T-cell (primary cell): ENCODE results near the gene ZMYND8. TPM values are rescaled to one million over a fixed set of nuclear protein-coding genes. Genes with fewer than 3 reads are reported as not detected.

Experiments
- ATAC-seq, 4 experiments: fragments of 200-7000 bp in 3 of 4; fragments of 150-1000 bp in 1 of 4; cut with Tn5 transposase; replicated peaks in 1 of 4; 1 replicate in 3 of 4; 2 replicates in 1 of 4; pipeline ENCODE4 v1.10.0; 2021; ENCODE audit warnings: moderate library complexity in 3 of 4, mild to moderate bottlenecking in 2 of 4, moderate number of reproducible peaks in 1 of 4
- CTCF ChIA-PET, 2 donors: fragments of 300-600 bp; sonication (Branson Sonifier 250); formaldehyde crosslinking; loops; one replicate each; lab custom pipeline; 2022; ENCODE audit warnings: antibody characterized with exemption in 2 of 2; lab: Charles Lee
- POLR2A ChIA-PET, 2 donors: fragments of 300-600 bp; sonication (Branson Sonifier 250); formaldehyde crosslinking; loops; one replicate each; lab custom pipeline; 2022; ENCODE audit warnings: antibody characterized with exemption in 2 of 2; lab: Charles Lee
- DNase-seq, 35 experiments: peaks; one replicate each; pipeline versions ENCODE4 v3.0.0 to v3.0.0-alpha.2; 2013 to 2023
- H3K27ac ChIP-seq: one replicate; pipeline ENCODE4 v1.5.1; 2013; ENCODE audit warnings: low read length
- H3K27me3 ChIP-seq, 2 experiments: replicated peaks in 1 of 2; 1 replicate in 1 of 2; 2 replicates in 1 of 2; pipeline versions ENCODE4 v1.6.1 to v1.7.0; 2013; ENCODE audit warnings: low read length in 1 of 2, mixed read lengths in 1 of 2; ENCODE audit not compliant: control insufficient read depth in 2 of 2, insufficient read depth in 2 of 2; ENCODE audit errors: extremely low read depth in 1 of 2
- H3K36me3 ChIP-seq, 2 donors: 1 replicate in 1 of 2; 2 replicates in 1 of 2; pipeline versions ENCODE4 v1.6.1 to v1.7.0; 2013; ENCODE audit warnings: low read length in 1 of 2; ENCODE audit not compliant: control insufficient read depth in 2 of 2, insufficient read depth in 1 of 2; ENCODE audit errors: extremely low read depth in 1 of 2
- H3K4me1 ChIP-seq, 2 experiments: 1 replicate in 1 of 2; 2 replicates in 1 of 2; pipeline versions ENCODE4 v1.6.1 to v1.7.0; 2013; ENCODE audit warnings: low read length in 2 of 2, mixed read lengths in 1 of 2; ENCODE audit not compliant: insufficient read depth in 2 of 2, control insufficient read depth in 1 of 2; ENCODE audit errors: extremely low read depth in 1 of 2
- H3K4me3 ChIP-seq, 2 donors: 1 replicate in 1 of 2; 2 replicates in 1 of 2; pipeline versions ENCODE4 v1.5.1 to v1.7.0; 2013; ENCODE audit warnings: mild to moderate bottlenecking in 2 of 2, low read length in 1 of 2, moderate library complexity in 1 of 2; ENCODE audit not compliant: control insufficient read depth in 1 of 2; ENCODE audit errors: extremely low read depth in 1 of 2
- H3K9me3 ChIP-seq: 2 replicates; pipeline ENCODE4 v1.7.0; 2013
- H3K27ac Mint-ChIP-seq, 2 donors: one replicate each; pipeline ENCODE4 v1.8.0; 2020 to 2021; ENCODE audit warnings: mild to moderate bottlenecking in 2 of 2, mixed read lengths in 2 of 2
- H3K27me3 Mint-ChIP-seq, 2 donors: one replicate each; pipeline ENCODE4 v1.8.0; 2021 to 2022; ENCODE audit warnings: mixed read lengths in 2 of 2
- H3K36me3 Mint-ChIP-seq: one replicate; pipeline ENCODE4 v1.8.0; 2021; ENCODE audit warnings: mixed read lengths
- H3K4me1 Mint-ChIP-seq, 3 donors: one replicate each; pipeline ENCODE4 v1.8.0; 2020 to 2022; ENCODE audit warnings: mixed read lengths in 3 of 3, mild to moderate bottlenecking in 1 of 3
- H3K4me3 Mint-ChIP-seq, 3 donors: one replicate each; pipeline ENCODE4 v1.8.0; 2020 to 2022; ENCODE audit warnings: mild to moderate bottlenecking in 3 of 3, mixed read lengths in 3 of 3, moderate library complexity in 3 of 3
- H3K9me3 Mint-ChIP-seq, 3 donors: one replicate each; pipeline ENCODE4 v1.8.0; 2020 to 2022; ENCODE audit warnings: mixed read lengths in 3 of 3
- WGBS: methylation state at CpG from one replicate; pipeline ENCODE4 v1.1.5; 2013; ENCODE audit warnings: missing lambda C conversion rate; ENCODE audit not compliant: insufficient coverage; 5-methylcytosine and 5-hydroxymethylcytosine counted together
- total RNA-seq, 35 experiments: library from RNA in 6 of 35; stranded (reverse) in 6 of 35; fragments of 120-200 nt in 1 of 35; gene quantifications; one replicate each; pipeline versions ENCODE4 v1.2.1 to v1.2.4 and lab custom pipeline; 2013 to 2026

The ZMYND8 gene
- total RNA-seq, 5 donors from 2014 or later (not counting 1 experiment from before 2014, with no cell fraction given) = 39.6 to 68.9 (median 43.6) TPM

DNA sequence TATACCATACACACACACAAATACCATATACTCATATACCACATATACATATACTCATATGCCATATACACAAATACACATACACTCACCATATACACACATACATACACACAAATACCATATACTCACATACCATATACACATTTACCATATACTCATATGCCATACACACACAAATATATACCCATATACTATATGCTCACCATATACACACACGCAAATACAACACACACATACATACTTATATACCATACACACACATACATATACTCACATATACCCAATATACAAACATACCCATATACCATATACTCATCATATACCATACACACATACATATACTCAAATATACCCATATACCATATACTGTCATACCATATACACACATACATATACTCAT, 99.2 kb downstream of the ZMYND8 start:
- peaks cover 47% of the 10 kb centered on the region for H3K36me3 Mint-ChIP-seq
- no peaks in the 10 kb centered on the region for H3K27me3 Mint-ChIP-seq
- DNase-seq (no peak), ATAC-seq (no peak)
- H3K4me1 ChIP-seq = no peaks in the 10 kb centered on the region
- POLR2A ChIA-PET = no interaction called here
- 100% methylated on average over 1 of the region's 1 CpG for whole genome bisulfite sequencing
- H3K27me3 ChIP-seq = no peaks in the 10 kb centered on the region
- H3K27ac Mint-ChIP-seq = peak overlapping the region in 1 of 2 donors; percentile 4
- no peak overlapping the region for H3K27ac ChIP-seq
- H3K4me1 Mint-ChIP-seq = peaks cover 23 to 31% (median 25%) of the 10 kb centered on the region in 3 donors
- no peaks in the 10 kb centered on the region for H3K9me3 ChIP-seq
- CTCF ChIA-PET = no interaction called here
- H3K4me3 ChIP-seq = no peak overlapping the region
- H3K36me3 ChIP-seq = peaks cover 15 to 59% of the 10 kb centered on the region in 2 donors
- H3K4me3 Mint-ChIP-seq = no peak overlapping the region
- no peaks in the 10 kb centered on the region for H3K9me3 Mint-ChIP-seq

DNA sequence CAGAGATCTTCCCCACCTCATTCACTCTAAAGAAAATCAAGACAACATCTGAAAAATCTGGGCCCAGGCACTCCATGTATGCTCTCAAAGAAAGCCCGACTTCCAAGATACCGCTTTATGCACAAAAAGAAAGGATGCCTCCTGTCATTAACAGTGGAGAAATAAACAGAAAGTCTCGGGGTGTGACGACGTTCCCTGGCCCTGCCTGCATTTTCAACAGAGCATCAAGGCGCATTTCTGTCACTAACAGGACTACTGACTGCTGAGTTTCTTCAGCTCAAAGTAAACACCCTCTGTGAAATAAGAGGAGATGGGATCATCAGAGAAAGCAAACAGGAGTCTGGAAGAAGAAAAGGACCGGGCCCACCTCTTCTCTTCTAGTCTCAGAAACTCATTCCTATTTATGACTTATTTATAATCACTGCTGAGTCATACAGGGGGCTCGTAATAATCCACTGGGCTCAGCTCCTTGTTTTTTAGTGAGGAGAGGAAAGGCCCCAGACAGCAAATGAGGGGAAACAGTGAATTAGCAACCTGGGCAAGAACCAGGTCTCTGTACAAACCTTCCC, 99.7 kb downstream of the ZMYND8 start:
- ATAC-seq (no peak), DNase-seq (no peak)
- no peak overlapping the region for H3K27ac ChIP-seq
- no peaks in the 10 kb centered on the region for H3K27me3 Mint-ChIP-seq
- ChIA-PET CTCF (no interaction called here), POLR2A (no interaction called here)
- H3K4me1 ChIP-seq = no peaks in the 10 kb centered on the region
- H3K4me3 ChIP-seq = no peak overlapping the region
- no peaks in the 10 kb centered on the region for H3K27me3 ChIP-seq
- H3K9me3 ChIP-seq = no peaks in the 10 kb centered on the region
- H3K9me3 Mint-ChIP-seq = no peaks in the 10 kb centered on the region
- 100% methylated on average over 3 of the region's 8 CpGs for WGBS
- H3K4me3 Mint-ChIP-seq = no peak overlapping the region
- peaks cover 23 to 31% (median 23%) of the 10 kb centered on the region in 3 donors for H3K4me1 Mint-ChIP-seq
- no peak overlapping the region for H3K27ac Mint-ChIP-seq
- peaks cover 42% of the 10 kb centered on the region for H3K36me3 Mint-ChIP-seq
- H3K36me3 ChIP-seq = peaks cover 12 to 55% of the 10 kb centered on the region in 2 donors

DNA sequence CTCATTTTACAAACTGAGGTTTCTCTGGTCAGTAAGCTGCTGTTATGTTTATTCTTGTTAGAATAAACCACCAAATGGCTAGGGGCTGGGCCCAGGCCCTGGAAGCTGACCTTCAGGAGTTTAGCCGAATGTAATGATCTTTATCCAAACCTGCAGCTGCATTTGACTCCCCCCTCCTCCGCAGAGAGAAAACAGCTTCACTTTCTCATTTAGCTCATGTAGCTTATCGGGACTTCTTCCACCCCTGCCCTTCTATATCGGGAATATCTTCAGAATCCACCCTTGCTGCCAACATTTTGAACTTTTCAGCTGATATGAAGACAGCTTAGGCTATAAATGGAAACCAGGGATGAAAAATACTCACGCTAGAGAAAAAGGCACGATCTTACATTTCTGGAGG, 102.6 kb downstream of the ZMYND8 start:
- Mint-ChIP-seq H3K27me3 (no peaks in the 10 kb centered on the region), H3K4me1 (peaks cover 9 to 15% (median 10%) of the 10 kb centered on the region in 3 donors), H3K9me3 (no peaks in the 10 kb centered on the region), H3K4me3 (no peak overlapping the region), H3K27ac (no peak overlapping the region), H3K36me3 (peaks cover 27% of the 10 kb centered on the region)
- 100% methylated on average over 4 of the region's 6 CpGs for WGBS
- Histone ChIP-seq H3K27me3 (no peaks in the 10 kb centered on the region), H3K9me3 (no peaks in the 10 kb centered on the region), H3K4me3 (no peak overlapping the region), H3K27ac (no peak overlapping the region), H3K4me1 (no peaks in the 10 kb centered on the region), H3K36me3 (peaks cover 15 to 51% of the 10 kb centered on the region in 2 donors)
- CTCF ChIA-PET = no interaction called here
- POLR2A ChIA-PET = no interaction called here
- DNase-seq = no peak
- no peak for ATAC-seq

DNA sequence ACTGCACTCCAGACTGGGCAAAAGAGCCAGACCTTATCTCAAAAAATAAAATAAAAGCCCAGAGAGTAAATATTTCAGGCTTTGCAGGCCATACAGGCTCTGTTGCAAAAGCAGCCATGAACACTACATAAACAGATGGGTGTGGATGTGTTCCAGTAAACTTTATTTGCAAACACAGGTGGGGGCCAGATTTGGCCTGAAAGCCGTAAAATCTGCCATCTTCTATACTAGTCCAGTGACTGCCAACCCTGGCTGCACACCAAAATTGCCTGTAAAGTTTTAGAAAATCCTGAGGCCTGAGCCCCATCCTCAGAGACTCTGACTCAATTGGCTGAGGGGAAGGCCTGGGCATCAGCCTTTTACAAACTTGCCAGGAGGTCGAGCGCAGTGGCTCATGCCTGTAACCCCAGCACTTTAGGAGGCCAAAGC, 103.6 kb downstream of the ZMYND8 start:
- no peak overlapping the region for H3K27ac Mint-ChIP-seq

DNA sequence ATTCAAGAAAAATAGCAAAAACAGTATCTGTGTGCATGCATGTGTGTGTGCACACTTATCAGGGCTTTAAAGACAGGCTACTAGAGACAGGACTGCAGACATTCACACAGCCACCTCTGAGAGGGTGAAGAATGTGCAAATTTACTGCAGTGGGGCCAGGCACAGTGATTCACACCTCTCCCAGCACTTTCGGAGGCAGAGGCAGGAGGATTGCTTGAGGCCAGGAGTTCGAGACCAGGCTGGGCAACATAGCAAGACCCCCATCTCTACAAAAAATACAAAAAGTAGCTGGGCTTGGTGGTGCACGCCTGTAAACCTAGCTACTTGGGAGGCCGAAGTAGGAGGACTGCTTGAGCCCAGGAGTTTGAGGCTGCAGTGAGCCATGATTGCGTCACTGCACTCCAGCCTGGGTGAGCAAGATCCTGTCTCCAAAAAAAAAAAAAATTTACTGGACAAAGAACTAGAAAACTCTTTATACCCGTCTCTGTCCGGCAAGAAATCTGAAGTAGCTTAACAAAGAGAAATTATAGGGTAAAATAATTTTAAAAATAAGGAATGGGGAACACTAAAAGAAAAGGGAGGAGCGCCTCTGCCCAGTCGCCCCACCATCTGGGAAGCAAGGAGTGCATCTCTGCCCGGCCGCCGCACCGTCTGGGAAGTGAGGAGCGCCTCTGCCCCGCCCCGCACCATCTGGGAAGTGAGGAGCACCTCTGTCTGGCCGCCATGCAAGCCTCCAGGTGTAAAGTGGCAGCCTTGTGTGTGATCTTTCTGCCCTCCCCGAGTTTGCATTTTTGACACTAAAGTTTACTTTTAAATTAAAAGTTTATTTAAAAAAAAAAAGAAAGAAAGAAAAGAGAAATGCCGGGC, 105.1 kb downstream of the ZMYND8 start:
- Histone ChIP-seq H3K36me3 (peaks cover 26 to 68% of the 10 kb centered on the region in 2 donors), H3K9me3 (no peaks in the 10 kb centered on the region), H3K4me1 (no peaks in the 10 kb centered on the region), H3K27me3 (no peaks in the 10 kb centered on the region), H3K4me3 (no peak overlapping the region), H3K27ac (no peak overlapping the region)
- H3K4me3 Mint-ChIP-seq = no peak overlapping the region
- ChIA-PET CTCF (interaction anchor here in 1 of 2 donors (0.6 kb wide), 1 partner anchor 131 kb away, joined by 3 read pairs; no protein-coding TSS in a partner anchor), POLR2A (interaction anchor here in 1 of 2 donors (0.6 kb wide), 2 partner anchors 41 to 216 kb away, joined by 3 read pairs; no protein-coding TSS in a partner anchor)
- H3K36me3 Mint-ChIP-seq = peaks cover 36% of the 10 kb centered on the region
- 100% methylated on average over 3 of the region's 19 CpGs for WGBS
- no peaks in the 10 kb centered on the region for H3K27me3 Mint-ChIP-seq
- no peak for ATAC-seq
- no peak for DNase-seq
- H3K9me3 Mint-ChIP-seq = no peaks in the 10 kb centered on the region
- peaks cover 0 to 4% (median 0%) of the 10 kb centered on the region in 3 donors for H3K4me1 Mint-ChIP-seq
- no peak overlapping the region for H3K27ac Mint-ChIP-seq

More for the DNA sequence above, 103.6 kb downstream of the ZMYND8 start:
- WGBS = 100% methylated on average over 3 of the region's 3 CpGs
- Histone ChIP-seq H3K27ac (no peak overlapping the region), H3K4me3 (no peak overlapping the region), H3K36me3 (peaks cover 22 to 59% of the 10 kb centered on the region in 2 donors), H3K4me1 (no peaks in the 10 kb centered on the region), H3K27me3 (no peaks in the 10 kb centered on the region), H3K9me3 (no peaks in the 10 kb centered on the region)
- ATAC-seq (no peak), DNase-seq (no peak)
- CTCF ChIA-PET = no interaction called here
- no peak overlapping the region for H3K4me3 Mint-ChIP-seq
- peaks cover 35% of the 10 kb centered on the region for H3K36me3 Mint-ChIP-seq
- H3K9me3 Mint-ChIP-seq = no peaks in the 10 kb centered on the region
- H3K27me3 Mint-ChIP-seq = no peaks in the 10 kb centered on the region
- POLR2A ChIA-PET = no interaction called here
- H3K4me1 Mint-ChIP-seq = peaks cover 3 to 6% (median 4%) of the 10 kb centered on the region in 3 donors

DNA sequence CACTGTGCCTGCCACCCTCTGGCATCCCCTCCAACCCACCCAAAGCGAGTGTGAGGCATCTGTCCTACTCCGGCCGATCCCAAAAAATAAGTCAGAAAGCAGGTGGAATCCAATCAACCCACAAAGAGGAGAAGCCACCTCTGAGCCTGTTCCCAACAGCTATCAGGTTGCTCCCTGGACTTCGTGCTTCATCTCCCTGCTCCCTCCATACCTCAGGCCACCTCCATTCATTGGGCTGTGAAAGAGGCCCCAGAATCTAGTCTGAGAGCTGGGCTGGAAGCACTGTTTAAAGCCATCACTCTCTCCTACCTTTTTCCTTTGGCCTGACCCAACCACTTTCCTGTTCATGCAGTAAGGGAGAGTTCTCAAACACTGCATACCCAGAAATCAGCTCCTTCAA, 106.1 kb downstream of the ZMYND8 start:
- Mint-ChIP-seq H3K4me3 (no peak overlapping the region), H3K27ac (no peak overlapping the region), H3K4me1 (peaks cover 0 to 7% (median 0%) of the 10 kb centered on the region in 3 donors), H3K9me3 (no peaks in the 10 kb centered on the region), H3K36me3 (peaks cover 41% of the 10 kb centered on the region), H3K27me3 (no peaks in the 10 kb centered on the region)
- H3K36me3 ChIP-seq = peaks cover 26 to 78% of the 10 kb centered on the region in 2 donors
- DNase-seq = no peak
- ChIA-PET POLR2A (interaction anchor here in 1 of 2 donors (0.7 kb wide), 1 partner anchor 191 kb away, joined by 3 read pairs; no protein-coding TSS in a partner anchor), CTCF (no interaction called here)
- H3K9me3 ChIP-seq = no peaks in the 10 kb centered on the region
- no peak for ATAC-seq
- no peaks in the 10 kb centered on the region for H3K4me1 ChIP-seq
- H3K27me3 ChIP-seq = no peaks in the 10 kb centered on the region
- H3K4me3 ChIP-seq = no peak overlapping the region
- WGBS = 100% methylated on average over 1 of the region's 4 CpGs
- no peak overlapping the region for H3K27ac ChIP-seq
